ENCODE measurements around the gene GOT1.

DNA sequence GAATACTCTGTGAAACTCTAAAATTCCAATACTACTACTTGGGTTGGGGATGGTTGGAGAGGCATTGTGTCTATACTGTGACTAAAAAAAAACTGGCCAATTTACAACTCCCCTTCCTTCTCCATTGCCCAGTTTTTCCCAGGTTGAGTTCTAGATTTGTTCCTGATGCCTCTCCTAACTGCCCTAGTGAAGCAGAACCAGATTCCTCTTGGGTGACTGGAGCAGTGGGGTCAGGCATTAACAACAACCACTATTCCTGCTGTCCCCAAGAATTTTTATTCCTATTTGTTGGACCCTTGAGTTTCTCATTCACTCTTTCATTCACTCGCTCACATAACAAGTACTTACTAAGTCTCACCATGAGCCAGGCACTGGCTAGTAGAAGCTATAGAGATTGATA, 5.8 kb downstream of the GOT1 start:
- TF ChIP-seq, protein P1, sequence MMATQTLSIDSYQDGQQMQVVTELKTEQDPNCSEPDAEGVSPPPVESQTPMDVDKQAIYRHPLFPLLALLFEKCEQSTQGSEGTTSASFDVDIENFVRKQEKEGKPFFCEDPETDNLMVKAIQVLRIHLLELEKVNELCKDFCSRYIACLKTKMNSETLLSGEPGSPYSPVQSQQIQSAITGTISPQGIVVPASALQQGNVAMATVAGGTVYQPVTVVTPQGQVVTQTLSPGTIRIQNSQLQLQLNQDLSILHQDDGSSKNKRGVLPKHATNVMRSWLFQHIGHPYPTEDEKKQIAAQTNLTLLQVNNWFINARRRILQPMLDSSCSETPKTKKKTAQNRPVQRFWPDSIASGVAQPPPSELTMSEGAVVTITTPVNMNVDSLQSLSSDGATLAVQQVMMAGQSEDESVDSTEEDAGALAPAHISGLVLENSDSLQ (IDR thresholded peaks at IDR 0.05) = no peak
- no peak for TF ChIP-seq NFRKB (IDR thresholded peaks at IDR 0.05)
- TF ChIP-seq ELF4 (IDR thresholded peaks at IDR 0.05) = no peak
- no peak for TF ChIP-seq SP1 (IDR thresholded peaks at IDR 0.05)
- no peak for TF ChIP-seq TARDBP (IDR thresholded peaks at IDR 0.05)
- TF ChIP-seq BHLHE40 (IDR thresholded peaks at IDR 0.05; ENCODE audit: borderline replicate concordance) = no peak
- no peak for TF ChIP-seq ZNF384 (IDR thresholded peaks at IDR 0.05)
- TF ChIP-seq L3MBTL2 (conservative IDR thresholded peaks at IDR 0.05) = no peak
- TF ChIP-seq SUZ12 (IDR thresholded peaks at IDR 0.05) = no peak
- TF ChIP-seq FOXM1 (IDR thresholded peaks at IDR 0.05; ENCODE audit: borderline replicate concordance) = no peak
- TF ChIP-seq FOXA1 (IDR thresholded peaks at IDR 0.05) = no peak
